H1 (cell line): ENCODE data around the gene ZHX3. TPM values are rescaled to one million over a fixed set of nuclear protein-coding genes. Genes with fewer than 3 reads are reported as not detected.

ENCODE experiments used
- CTCF ChIA-PET: fragments of 300-600 bp; sonication (Branson Sonifier 250); formaldehyde crosslinking; loops from one replicate; lab custom pipeline; 2021; ENCODE audit not compliant: partially characterized antibody; lab: Charles Lee
- POLR2A ChIA-PET: fragments of 300-600 bp; sonication (Branson Sonifier 250); formaldehyde crosslinking; loops from one replicate; lab custom pipeline; 2021; ENCODE audit warnings: inconsistent platforms; ENCODE audit not compliant: partially characterized antibody; lab: Charles Lee
- DNase-seq, 2 experiments: peaks; one replicate each; pipeline versions ENCODE4 v3.0.0 to v3.0.0-alpha.2; 2010 to 2022; ENCODE audit warnings: low spot score in 2 of 2, low read depth in 1 of 2, mixed read lengths in 1 of 2
- FAIRE-seq: peaks from 2 replicates; lab custom pipeline; 2011; peaks lifted over from hg19 to GRCh38; lab: Jason Lieb, UNC
- H2AFZ ChIP-seq: 2 replicates; pipeline ENCODE4 v1.8.1; 2012; ENCODE audit warnings: low read length, inconsistent platforms
- H2AK5ac ChIP-seq: 2 replicates; pipeline ENCODE4 v1.6.1; 2013; ENCODE audit warnings: low read depth, low read length
- H2BK120ac ChIP-seq: replicated peaks from 2 replicates; pipeline ENCODE3; 2013; ENCODE audit warnings: low read depth, low read length, inconsistent platforms
- H2BK12ac ChIP-seq: 2 replicates; pipeline ENCODE4 v1.6.1; 2013; ENCODE audit warnings: low read depth, low read length
- H2BK15ac ChIP-seq: 2 replicates; pipeline ENCODE4 v1.6.1; 2013; ENCODE audit warnings: low read length
- H2BK20ac ChIP-seq: 2 replicates; pipeline ENCODE4 v1.6.1; 2013; ENCODE audit warnings: low read length
- H2BK5ac ChIP-seq: 2 replicates; pipeline ENCODE4 v1.6.1; 2013; ENCODE audit warnings: low read depth, low read length
- H3K14ac ChIP-seq: 2 replicates; pipeline ENCODE4 v1.6.1; 2013; ENCODE audit warnings: inconsistent platforms; ENCODE audit not compliant: insufficient read length
- H3K18ac ChIP-seq: 2 replicates; pipeline ENCODE4 v1.6.1; 2013; ENCODE audit warnings: low read length; ENCODE audit errors: extremely low read depth
- H3K23ac ChIP-seq: 2 replicates; pipeline ENCODE4 v1.6.1; 2013; ENCODE audit warnings: inconsistent platforms; ENCODE audit not compliant: insufficient read length
- H3K23me2 ChIP-seq: 2 replicates; pipeline ENCODE4 v1.6.1; 2013; ENCODE audit warnings: low read depth, low read length
- H3K27ac ChIP-seq: 2 replicates; pipeline ENCODE4 v1.6.1; 2011; ENCODE audit warnings: low read depth, low read length, inconsistent platforms
- H3K27me3 ChIP-seq, 4 experiments: replicated peaks in 1 of 4; 1 replicate in 1 of 4; 2 replicates in 3 of 4; pipeline versions ENCODE4 v1.6.1 to v1.8.1; 2011 to 2013; ENCODE audit warnings: low read length in 3 of 4, mild to moderate bottlenecking in 3 of 4, inconsistent platforms in 2 of 4, mixed read lengths in 2 of 4, moderate library complexity in 1 of 4; ENCODE audit not compliant: control insufficient read depth in 3 of 4, insufficient read depth in 3 of 4; ENCODE audit errors: extremely low read depth in 1 of 4
- H3K36me3 ChIP-seq, 4 experiments: 2 replicates each; pipeline versions ENCODE4 v1.6.1 to v1.8.1; 2011 to 2013; ENCODE audit warnings: mild to moderate bottlenecking in 4 of 4, low read length in 3 of 4, moderate library complexity in 2 of 4, control low read depth in 1 of 4, inconsistent platforms in 1 of 4; ENCODE audit not compliant: insufficient read depth in 4 of 4, control insufficient read depth in 2 of 4
- H3K4ac ChIP-seq: replicated peaks from 2 replicates; pipeline ENCODE3; 2013; ENCODE audit warnings: low read length, low read depth, mixed read lengths, inconsistent platforms; ENCODE audit not compliant: insufficient read length
- H3K4me1 ChIP-seq, 4 experiments: replicated peaks in 1 of 4; 1 replicate in 1 of 4; 2 replicates in 3 of 4; pipeline versions ENCODE4 v1.6.1 to v1.8.1; 2011 to 2013; ENCODE audit warnings: low read length in 3 of 4, inconsistent platforms in 2 of 4, mixed read lengths in 1 of 4; ENCODE audit not compliant: insufficient read depth in 4 of 4, control insufficient read depth in 3 of 4
- H3K4me2 ChIP-seq, 2 experiments: 2 replicates each; pipeline versions ENCODE4 v1.6.1 to v1.8.1; 2011 to 2013; ENCODE audit warnings: low read depth in 2 of 2, low read length in 2 of 2, control low read depth in 1 of 2, inconsistent platforms in 1 of 2, mild to moderate bottlenecking in 1 of 2; ENCODE audit not compliant: insufficient read depth in 1 of 2
- H3K4me3 ChIP-seq, 4 experiments: fragments of 200-600, 300-600 bp in 1 of 4; sonication (generic), shearing (Covaris generic), sonication (Bioruptor Twin) in 1 of 4; 2 replicates each; pipeline versions ENCODE4 v1.5.1 to v1.8.1; 2011 to 2016; ENCODE audit warnings: low read length in 4 of 4, low read depth in 3 of 4, control low read depth in 2 of 4, inconsistent platforms in 2 of 4, mild to moderate bottlenecking in 2 of 4, mixed read lengths in 1 of 4, moderate library complexity in 1 of 4; ENCODE audit not compliant: insufficient read depth in 2 of 4; ENCODE audit errors: extremely low read depth in 1 of 4
- H3K56ac ChIP-seq: replicated peaks from 2 replicates; pipeline ENCODE3; 2013; ENCODE audit warnings: low read depth, mild to moderate bottlenecking, mixed read lengths, low read length, inconsistent platforms; ENCODE audit not compliant: insufficient read length
- H3K79me1 ChIP-seq: 2 replicates; pipeline ENCODE4 v1.6.1; 2013; ENCODE audit warnings: low read depth, low read length, control low read depth
- H3K79me2 ChIP-seq, 2 experiments: 2 replicates each; pipeline versions ENCODE4 v1.6.1 to v1.8.1; 2012 to 2013; ENCODE audit warnings: low read length in 2 of 2, mild to moderate bottlenecking in 2 of 2, inconsistent platforms in 1 of 2; ENCODE audit not compliant: insufficient read depth in 2 of 2, control insufficient read depth in 1 of 2
- H3K9ac ChIP-seq, 4 experiments: replicated peaks in 1 of 4; 1 replicate in 1 of 4; 2 replicates in 3 of 4; pipeline versions ENCODE4 v1.6.1 to v1.8.1; 2011 to 2013; ENCODE audit warnings: low read depth in 3 of 4, low read length in 3 of 4, control low read depth in 2 of 4, mild to moderate bottlenecking in 2 of 4, moderate library complexity in 2 of 4, inconsistent platforms in 1 of 4; ENCODE audit errors: extremely low read depth in 1 of 4
- H3K9me3 ChIP-seq, 2 experiments: 2 replicates each; pipeline versions ENCODE4 v1.6.1 to v1.8.1; 2012 to 2013; ENCODE audit warnings: mild to moderate bottlenecking in 2 of 2, moderate library complexity in 2 of 2, control low read depth in 1 of 2, inconsistent platforms in 1 of 2, low read depth in 1 of 2, low read length in 1 of 2, mixed read lengths in 1 of 2; ENCODE audit not compliant: insufficient read depth in 2 of 2
- H4K20me1 ChIP-seq, 2 experiments: replicated peaks in 1 of 2; 2 replicates each; pipeline versions ENCODE3 to v1.8.1; 2011 to 2013; ENCODE audit warnings: inconsistent platforms in 2 of 2, low read length in 2 of 2, mild to moderate bottlenecking in 1 of 2; ENCODE audit not compliant: insufficient read depth in 2 of 2, control insufficient read depth in 1 of 2
- H4K5ac ChIP-seq: 2 replicates; pipeline ENCODE4 v1.6.1; 2013; ENCODE audit warnings: low read length, low read depth, mixed read lengths, inconsistent platforms; ENCODE audit not compliant: insufficient read length
- H4K8ac ChIP-seq: 2 replicates; pipeline ENCODE4 v1.8.0; 2013; ENCODE audit warnings: mild to moderate bottlenecking, moderate library complexity, low read length, inconsistent platforms; ENCODE audit not compliant: insufficient read depth; ENCODE audit errors: extremely low read depth
- H4K91ac ChIP-seq: replicated peaks from 2 replicates; pipeline ENCODE3; 2013; ENCODE audit warnings: low read length, mixed read lengths, inconsistent platforms; ENCODE audit not compliant: insufficient read length
- CBX5 ChIP-seq: fragments of 300-800, 300-1000 bp; sonication (generic); IDR thresholded peaks from 2 replicates; pipeline ENCODE4 v1.7.1; 2016; ENCODE audit warnings: antibody characterized with exemption, low read length, low read depth
- CBX8 ChIP-seq: fragments of 300-800, 300-1000 bp; sonication (generic); IDR thresholded peaks from 2 replicates; pipeline ENCODE4 v1.7.1; 2016; ENCODE audit warnings: low read depth, low read length, borderline replicate concordance
- CREB1 ChIP-seq: IDR thresholded peaks from 2 replicates; pipeline ENCODE4 v1.6.1; 2012; ENCODE audit warnings: inconsistent platforms
- CTBP2 ChIP-seq: IDR thresholded peaks from 2 replicates; pipeline ENCODE4 v1.7.0; 2011; ENCODE audit warnings: borderline replicate concordance, mild to moderate bottlenecking, moderate library complexity, mixed read lengths, low read length; ENCODE audit not compliant: insufficient read depth, insufficient read length
- JUND ChIP-seq: IDR thresholded peaks from 2 replicates; pipeline ENCODE4 v1.6.1; 2011; ENCODE audit warnings: mild to moderate bottlenecking, improper control_type of control experiment, low read length
- KDM1A ChIP-seq: fragments of 200-600, 300-600 bp; sonication (generic); IDR thresholded peaks from 2 replicates; pipeline ENCODE4 v1.7.1; 2016; ENCODE audit warnings: mild to moderate bottlenecking, low read length, borderline replicate concordance
- KDM4A ChIP-seq: IDR thresholded peaks from one replicate; pipeline ENCODE4 v1.7.1; 2012; ENCODE audit warnings: low read depth, mild to moderate bottlenecking, moderate library complexity, low read length, inconsistent platforms; ENCODE audit not compliant: severe bottlenecking
- POU5F1 ChIP-seq: IDR thresholded peaks from 2 replicates; pipeline ENCODE4 v1.6.1; 2011; ENCODE audit warnings: low read depth, mild to moderate bottlenecking, low read length, moderate library complexity
- SIX5 ChIP-seq: IDR thresholded peaks from 2 replicates; pipeline ENCODE4 v1.6.1; 2011; ENCODE audit warnings: mild to moderate bottlenecking, low read depth, low read length
- SUZ12 ChIP-seq: fragments of 200-600 bp; sonication (generic); IDR thresholded peaks from 2 replicates; pipeline ENCODE4 v1.6.1; 2012; ENCODE audit warnings: mild to moderate bottlenecking, inconsistent platforms, low read length, moderate library complexity, mixed read lengths
- TBP ChIP-seq: IDR thresholded peaks from 2 replicates; pipeline ENCODE4 v1.6.1; 2011; ENCODE audit warnings: low read depth, low read length, improper control_type of control experiment
- WGBS, 2 experiments: shearing (Covaris generic) in 1 of 2; methylation state at CpG; one replicate each; pipeline versions ENCODE4 v1.1.6 to v1.1.7; 2013 to 2015; ENCODE audit warnings: low lambda C conversion rate in 2 of 2, mixed read lengths in 2 of 2, inconsistent platforms in 1 of 2, low coverage in 1 of 2, missing lambda C conversion rate in 1 of 2; ENCODE audit not compliant: insufficient replicate concordance in 2 of 2, insufficient coverage in 1 of 2, insufficient read length in 1 of 2; ENCODE audit errors: extremely low coverage in 1 of 2, missing lambda C conversion rate in 1 of 2; 5-methylcytosine and 5-hydroxymethylcytosine counted together
- polyA plus RNA-seq, 7 experiments: library from polyadenylated mRNA; depleted of rRNA in 3 of 7; stranded (reverse) in 5 of 7; unstranded in 2 of 7; fragments of >200 nt in 5 of 7; fragments of 200-250 nt in 2 of 7; gene quantifications; 1 replicate in 5 of 7; 2 replicates in 1 of 7; 4 replicates in 1 of 7; pipeline versions ENCODE4 v1.2.1 to v1.2.3, GENCODE V29; 2011 to 2013; ENCODE audit warnings: missing spikeins in 2 of 7, mixed read lengths in 2 of 7
- total RNA-seq: library from RNA; stranded (reverse); fragmentation: NEBNext Ultra II Directional; extraction: Animal tissue kit (Norgen Biotek cat#: 25700); gene quantifications from 2 replicates; pipeline ENCODE4 v1.2.1, GENCODE V29; 2021
- TF ChIP-seq, protein P1 (sequence below): IDR thresholded peaks from 2 replicates; pipeline ENCODE4 v1.6.1; 2012; ENCODE audit warnings: inconsistent platforms
- TF ChIP-seq, protein P2 (sequence below): IDR thresholded peaks from 2 replicates; pipeline ENCODE4 v1.6.1; 2011; ENCODE audit warnings: low read depth, mild to moderate bottlenecking, low read length; ENCODE audit not compliant: insufficient read depth

ZHX3 gene
- total and polyA plus RNA-seq, 2 of the 8 experiments (the other 6 are each of a cell fraction or from before 2014, with no cell fraction given): 1.00 to 7.8 TPM

DNA sequence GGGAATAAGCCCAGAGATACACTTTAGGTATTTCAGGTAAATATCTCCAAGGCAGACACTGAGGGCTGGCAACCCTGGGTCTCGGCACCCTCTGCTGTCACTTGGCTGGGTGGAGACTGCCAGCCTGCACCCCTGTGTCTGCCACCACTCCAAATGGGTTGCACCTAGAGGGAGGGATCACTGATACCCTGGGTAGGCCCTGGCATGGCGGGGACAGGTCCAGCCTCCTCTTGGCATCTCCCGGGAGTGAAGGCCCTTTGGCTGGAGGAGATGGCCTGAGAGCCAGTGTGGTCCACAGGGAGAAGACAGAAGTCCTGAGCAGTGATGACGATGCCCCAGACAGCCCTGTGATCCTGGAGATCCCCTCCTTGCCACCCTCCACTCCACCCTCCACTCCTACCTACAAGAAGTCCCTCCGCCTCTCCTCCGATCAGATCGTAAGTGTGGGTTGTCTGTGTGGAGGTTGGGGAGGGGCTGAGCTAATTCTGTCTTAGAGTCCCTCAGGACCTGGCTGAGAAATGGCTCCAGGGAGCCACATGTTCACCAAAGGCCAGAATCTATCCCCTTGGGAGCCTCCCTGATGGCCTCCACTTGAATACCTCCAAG, 38.2 kb upstream of the ZHX3 start:
- Histone ChIP-seq H3K27me3 (no peaks in the 10 kb centered on the region), H2AFZ (no peak overlapping the region), H4K8ac (no peak overlapping the region), H2BK120ac (no peak overlapping the region), H3K36me3 (no peaks in the 10 kb centered on the region), H2BK15ac (no peak overlapping the region), H3K79me1 (no peaks in the 10 kb centered on the region), H4K91ac (no peak overlapping the region), H4K5ac (no peak overlapping the region), H3K4me1 (no peaks in the 10 kb centered on the region), H3K18ac (no peak overlapping the region), H2BK12ac (no peak overlapping the region), H3K4ac (no peak overlapping the region), H2AK5ac (no peak overlapping the region), H3K14ac (no peak overlapping the region), H3K23me2 (no peaks in the 10 kb centered on the region), H3K79me2 (no peaks in the 10 kb centered on the region), H4K20me1 (peaks cover 0 to 3% of the 10 kb centered on the region in 2 experiments), H3K27ac (no peak overlapping the region), H3K4me3 (no peak overlapping the region), H3K4me2 (no peak overlapping the region), H3K9ac (no peak overlapping the region), H2BK20ac (no peak overlapping the region), H3K9me3 (no peaks in the 10 kb centered on the region), H3K23ac (no peak overlapping the region), H3K56ac (no peak overlapping the region), H2BK5ac (no peak overlapping the region)
- POLR2A ChIA-PET: interaction anchor here (0.5 to 1.3 kb wide), 4 partner anchors 9 to 368 kb away, joined by 3 read pairs; no protein-coding TSS in a partner anchor
- CTCF ChIA-PET: interaction anchor here (1.0 to 2.2 kb wide), 4 partner anchors 15 to 183 kb away, joined by 3 to 8 read pairs (median 4); partner anchors contain the start of gene LPIN3
- DNase-seq (no peak), FAIRE-seq (no peak)
- 83% methylated on average over 7 of the region's 7 CpGs; no CpG with 5 or more reads in 1 of the 2 experiments for WGBS, 2 experiments
- TF ChIP-seq CTBP2: no peak
- TF ChIP-seq KDM1A: no peak
- TF ChIP-seq CBX5: no peak
- TF ChIP-seq, protein P1, sequence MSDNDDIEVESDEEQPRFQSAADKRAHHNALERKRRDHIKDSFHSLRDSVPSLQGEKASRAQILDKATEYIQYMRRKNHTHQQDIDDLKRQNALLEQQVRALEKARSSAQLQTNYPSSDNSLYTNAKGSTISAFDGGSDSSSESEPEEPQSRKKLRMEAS: no peak
- TF ChIP-seq, protein P2, sequence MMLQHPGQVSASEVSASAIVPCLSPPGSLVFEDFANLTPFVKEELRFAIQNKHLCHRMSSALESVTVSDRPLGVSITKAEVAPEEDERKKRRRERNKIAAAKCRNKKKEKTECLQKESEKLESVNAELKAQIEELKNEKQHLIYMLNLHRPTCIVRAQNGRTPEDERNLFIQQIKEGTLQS: no peak
- no peak for TF ChIP-seq TBP
- TF ChIP-seq KDM4A: no peak
- TF ChIP-seq SUZ12: no peak
- no peak for TF ChIP-seq CBX8
- no peak for TF ChIP-seq SIX5
- no peak for TF ChIP-seq JUND
- TF ChIP-seq POU5F1: no peak
- TF ChIP-seq CREB1: no peak
